Upper lobe of right lung (tissue), 1 donor: Measurements from ENCODE around the gene SCGB1C1. TPM values are rescaled to one million over a fixed set of nuclear protein-coding genes. Genes with fewer than 3 reads are reported as not detected.

Experiments used
- ATAC-seq: fragments of 200-7000 bp; cut with Tn5 transposase; one replicate; pipeline ENCODE4 v1.9.1; 2020; ENCODE audit warnings: mild to moderate bottlenecking, moderate library complexity
- DNase-seq: peaks from one replicate; pipeline ENCODE4 v3.0.0-alpha.2; 2020
- H3K27ac ChIP-seq: fragments of 200-600 bp; one replicate; pipeline ENCODE4 v1.8.0; 2022
- H3K27me3 ChIP-seq: fragments of 200-600 bp; one replicate; pipeline ENCODE4 v1.8.0; 2022; ENCODE audit warnings: mild to moderate bottlenecking
- H3K36me3 ChIP-seq: fragments of 200-600 bp; one replicate; pipeline ENCODE4 v1.8.0; 2022
- H3K4me1 ChIP-seq: fragments of 200-600 bp; one replicate; pipeline ENCODE4 v1.8.0; 2022
- H3K4me3 ChIP-seq: fragments of 200-600 bp; one replicate; pipeline ENCODE4 v1.8.0; 2022; ENCODE audit warnings: mild to moderate bottlenecking
- H3K9me3 ChIP-seq: fragments of 200-600 bp; one replicate; pipeline ENCODE4 v1.8.0; 2022
- intact Hi-C: fragments of 100-400 bp; cut with DNase I; formaldehyde crosslinking; loops from one replicate; pipeline ENCODE4 v1.11.0; 2022
- total RNA-seq: library from RNA; stranded (reverse); fragmentation: NEBNext Ultra II Directional; extraction: Animal tissue kit (Norgen Biotek cat#: 25700); gene quantifications from one replicate; pipeline ENCODE4 v1.2.1, GENCODE V29; 2021
- TF ChIP-seq, protein P1 (sequence below): fragments of 200-600 bp; IDR thresholded peaks from one replicate; pipeline ENCODE4 v1.8.0; 2022; ENCODE audit warnings: antibody characterized with exemption
- donor health status: DM: no; HTN: yes; CAD: no; lungs with severe emphysema.

SCGB1C1 gene
- total RNA-seq, 1 donor from 2014 or later = not detected

DNA sequence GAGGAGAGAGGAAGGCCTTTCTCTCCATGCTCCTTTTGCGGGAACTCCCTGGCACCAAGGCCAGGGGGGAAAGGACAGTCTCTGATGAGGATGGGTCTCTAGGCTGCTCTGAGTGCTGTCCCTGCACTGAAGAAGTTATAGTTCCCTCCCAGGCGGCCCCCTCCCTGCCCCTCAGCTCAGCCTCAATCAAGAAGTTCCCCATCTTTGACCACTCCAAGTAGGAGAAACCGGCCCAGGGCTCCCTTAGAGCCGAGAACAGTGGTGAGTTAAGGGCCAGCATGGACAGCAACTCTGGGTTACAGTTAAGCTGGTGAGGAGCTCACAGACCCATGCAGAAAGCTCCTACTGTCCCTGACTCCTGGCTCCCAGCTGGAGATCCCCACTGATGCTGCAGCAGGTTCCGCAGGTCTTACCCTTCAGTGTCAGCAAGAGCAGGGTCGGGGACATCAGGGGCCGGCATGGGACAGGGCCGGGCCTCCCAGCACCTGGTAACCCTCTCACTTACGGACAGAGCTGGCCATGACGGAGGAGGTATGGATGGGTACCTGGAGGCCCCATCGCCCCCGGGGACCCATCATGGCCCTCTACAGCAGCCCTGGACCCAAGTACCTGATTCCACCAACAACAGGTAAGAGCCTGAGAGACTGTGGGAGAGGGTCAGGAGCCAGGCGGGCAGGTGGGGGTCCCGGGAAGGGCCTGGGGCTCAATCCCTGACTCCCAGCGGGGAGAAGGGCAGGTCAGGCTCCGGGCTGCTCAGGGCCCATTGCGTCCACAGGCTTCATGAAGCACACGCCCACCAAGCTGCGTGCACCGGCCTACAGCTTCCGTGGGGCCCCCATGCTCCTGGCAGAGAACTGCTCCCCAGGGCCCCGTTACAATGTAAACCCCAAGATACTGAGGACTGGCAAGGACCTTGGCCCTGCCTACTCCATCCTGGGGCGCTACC is 4.2 kb downstream of the SCGB1C1 start:
- Histone ChIP-seq H3K4me3 (no peak overlapping the region), H3K36me3 (peaks cover 11% of the 10 kb centered on the region), H3K27me3 (no peaks in the 10 kb centered on the region), H3K9me3 (no peaks in the 10 kb centered on the region), H3K4me1 (no peaks in the 10 kb centered on the region), H3K27ac (no peak overlapping the region)
- no peak for ATAC-seq
- intact Hi-C loops = no loop called here
- peak; percentile 59 for DNase-seq
- TF ChIP-seq, protein P1, sequence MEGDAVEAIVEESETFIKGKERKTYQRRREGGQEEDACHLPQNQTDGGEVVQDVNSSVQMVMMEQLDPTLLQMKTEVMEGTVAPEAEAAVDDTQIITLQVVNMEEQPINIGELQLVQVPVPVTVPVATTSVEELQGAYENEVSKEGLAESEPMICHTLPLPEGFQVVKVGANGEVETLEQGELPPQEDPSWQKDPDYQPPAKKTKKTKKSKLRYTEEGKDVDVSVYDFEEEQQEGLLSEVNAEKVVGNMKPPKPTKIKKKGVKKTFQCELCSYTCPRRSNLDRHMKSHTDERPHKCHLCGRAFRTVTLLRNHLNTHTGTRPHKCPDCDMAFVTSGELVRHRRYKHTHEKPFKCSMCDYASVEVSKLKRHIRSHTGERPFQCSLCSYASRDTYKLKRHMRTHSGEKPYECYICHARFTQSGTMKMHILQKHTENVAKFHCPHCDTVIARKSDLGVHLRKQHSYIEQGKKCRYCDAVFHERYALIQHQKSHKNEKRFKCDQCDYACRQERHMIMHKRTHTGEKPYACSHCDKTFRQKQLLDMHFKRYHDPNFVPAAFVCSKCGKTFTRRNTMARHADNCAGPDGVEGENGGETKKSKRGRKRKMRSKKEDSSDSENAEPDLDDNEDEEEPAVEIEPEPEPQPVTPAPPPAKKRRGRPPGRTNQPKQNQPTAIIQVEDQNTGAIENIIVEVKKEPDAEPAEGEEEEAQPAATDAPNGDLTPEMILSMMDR = no peak

- Histone ChIP-seq H3K36me3 (peaks cover 11% of the 10 kb centered on the region), H3K27ac (no peak overlapping the region), H3K4me1 (no peaks in the 10 kb centered on the region), H3K27me3 (no peaks in the 10 kb centered on the region), H3K4me3 (no peak overlapping the region), H3K9me3 (no peaks in the 10 kb centered on the region)
- no peak for ATAC-seq
- intact Hi-C loops = no loop called here
- DNase-seq = peak; percentile 59
- TF ChIP-seq, protein P1 = no peak
Observed at GRCh38 chr11:197741-198235, 4.9 kb downstream of the SCGB1C1 start.

GRCh38 chr11:198236-198806 is 5.4 kb downstream of the SCGB1C1 start:
- Histone ChIP-seq H3K4me3 (no peak overlapping the region), H3K4me1 (no peaks in the 10 kb centered on the region), H3K9me3 (no peaks in the 10 kb centered on the region), H3K36me3 (peaks cover 13% of the 10 kb centered on the region), H3K27me3 (no peaks in the 10 kb centered on the region), H3K27ac (no peak overlapping the region)
- intact Hi-C loops = no loop called here
- ATAC-seq = no peak
- DNase-seq = peak; percentile 57
- TF ChIP-seq, protein P1 = no peak

DNA sequence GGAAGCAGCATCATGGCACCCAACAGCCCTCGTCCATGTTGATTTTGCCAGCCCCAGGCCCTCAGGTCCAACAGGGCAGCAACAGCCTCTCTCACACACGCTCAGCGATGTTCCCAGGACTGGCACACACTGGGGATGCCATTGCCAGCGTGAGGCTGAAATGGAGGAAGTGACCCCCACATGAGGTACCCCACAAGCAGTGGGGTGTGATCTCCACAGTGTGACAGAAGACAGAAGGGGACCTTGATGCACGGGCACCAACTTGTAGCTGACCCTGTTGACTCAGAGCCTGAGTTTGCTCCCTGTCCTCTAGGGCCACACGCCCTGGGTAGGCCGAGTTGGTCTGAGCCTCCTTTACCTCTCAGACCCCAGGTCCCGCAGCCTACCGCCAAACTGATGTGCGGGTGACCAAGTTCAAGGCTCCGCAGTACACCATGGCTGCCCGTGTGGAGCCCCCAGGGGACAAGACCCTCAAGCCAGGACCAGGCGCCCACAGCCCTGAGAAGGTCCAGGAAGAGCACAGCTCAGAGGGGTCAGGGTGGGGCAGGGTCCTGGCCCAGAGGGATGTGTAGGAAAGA is 6.2 kb downstream of the SCGB1C1 start:
- intact Hi-C loops = no loop called here
- no peaks in the 10 kb centered on the region for H3K27me3 ChIP-seq
- H3K9me3 ChIP-seq = no peaks in the 10 kb centered on the region
- H3K36me3 ChIP-seq = peaks cover 21% of the 10 kb centered on the region
- TF ChIP-seq, protein P1 = no peak
- H3K27ac ChIP-seq = no peak overlapping the region
- ATAC-seq = no peak
- H3K4me1 ChIP-seq = no peaks in the 10 kb centered on the region
- DNase-seq = peak; percentile 63
- H3K4me3 ChIP-seq = no peak overlapping the region

DNA sequence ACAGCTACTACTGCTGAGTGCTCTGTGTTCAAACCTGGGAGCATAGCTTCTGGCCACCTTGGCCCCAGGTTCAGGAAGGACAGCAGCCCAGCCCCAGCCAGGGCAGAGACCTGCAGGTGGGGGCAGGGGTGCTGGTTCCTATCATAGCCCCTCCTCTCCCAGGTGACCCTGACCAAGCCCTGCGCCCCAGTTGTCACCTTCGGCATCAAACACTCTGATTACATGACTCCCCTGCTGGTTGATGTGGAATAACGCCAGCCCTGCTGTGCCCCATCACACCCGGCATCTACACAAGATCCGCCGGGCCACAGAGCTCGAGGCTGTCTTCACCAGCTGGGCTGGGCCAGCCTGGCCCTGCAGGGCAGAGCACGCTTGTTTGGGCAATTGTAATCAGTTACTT is 6.9 kb downstream of the SCGB1C1 start:
- DNase-seq (peak; percentile 55), ATAC-seq (no peak)
- TF ChIP-seq, protein P1 = no peak
- no peaks in the 10 kb centered on the region for H3K27me3 ChIP-seq
- H3K36me3 ChIP-seq = peaks cover 28% of the 10 kb centered on the region
- intact Hi-C loops = no loop called here
- H3K27ac ChIP-seq = no peak overlapping the region
- no peaks in the 10 kb centered on the region for H3K4me1 ChIP-seq
- no peak overlapping the region for H3K4me3 ChIP-seq
- H3K9me3 ChIP-seq = no peaks in the 10 kb centered on the region
